Activated T-helper 2 cell treated with anti-CD3 and anti-CD28 coated beads, Interferon-gamma antibody, Interleukin-2, Interleukin-4, amounts not matched to agents 10 μg/mL and 5 μg/mL and 100 μg/mL, durations not matched to agents 14 hours and 24 hours and 36 hours (primary cell): ENCODE data around the gene POLR1B. TPM values are rescaled to one million over a fixed set of nuclear protein-coding genes. Genes with fewer than 3 reads are reported as not detected.
A peak's percentile ranks its signal among the peaks of the same experiment; 100 is the strongest.
"Not testable (repeated sequence)": the region's sequence is repeated elsewhere in the genome, so short reads cannot be mapped to it uniquely, and the experiment has no call there.

Experiments used
- DNase-seq: peaks from one replicate; pipeline ENCODE4 v3.0.0; 2021; ENCODE audit warnings: low spot score
- H3K27ac Mint-ChIP-seq: one replicate; pipeline ENCODE4 v1.8.0; 2021; ENCODE audit warnings: mixed read lengths
- H3K27me3 Mint-ChIP-seq: one replicate; pipeline ENCODE4 v1.8.0; 2021; ENCODE audit warnings: low read depth, mixed read lengths
- H3K36me3 Mint-ChIP-seq: one replicate; pipeline ENCODE4 v1.8.0; 2021; ENCODE audit warnings: low read depth, mixed read lengths
- H3K4me1 Mint-ChIP-seq: one replicate; pipeline ENCODE4 v1.8.0; 2021; ENCODE audit warnings: low read depth, mixed read lengths
- H3K4me3 Mint-ChIP-seq: one replicate; pipeline ENCODE4 v1.8.0; 2021; ENCODE audit warnings: low read depth, mild to moderate bottlenecking, moderate library complexity, mixed read lengths
- H3K9me3 Mint-ChIP-seq: one replicate; pipeline ENCODE4 v1.8.0; 2021; ENCODE audit warnings: mixed read lengths
- intact Hi-C: fragments of 100-400 bp; cut with micrococcal nuclease; formaldehyde crosslinking; loops from one replicate; pipeline ENCODE4 v1.15.1; 2023
- total RNA-seq: library from RNA; stranded (reverse); gene quantifications from 2 replicates; pipeline ENCODE4 v1.2.3, GENCODE V29; 2022

Gene POLR1B
- total RNA-seq, 1 donor from 2014 or later: 68.2 TPM

DNA sequence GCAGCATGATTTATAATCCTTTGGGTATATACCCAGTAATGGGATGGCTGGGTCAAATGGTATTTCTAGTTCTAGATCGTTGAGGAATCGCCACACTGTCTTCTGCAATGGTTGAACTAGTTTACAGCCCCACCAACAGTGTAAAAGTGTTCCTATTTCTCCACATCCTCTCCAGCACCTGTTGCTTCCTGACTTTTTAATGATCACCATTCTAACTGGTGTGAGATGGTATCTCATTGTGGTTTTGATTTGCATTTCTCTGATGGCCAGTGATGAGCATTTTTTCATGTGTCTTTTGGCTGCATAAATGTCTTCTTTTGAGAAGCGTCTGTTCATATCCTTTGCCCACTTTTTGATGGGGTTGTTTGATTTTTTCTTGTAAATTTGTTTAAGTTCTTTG is 18.0 kb upstream of the POLR1B start:
- H3K27ac Mint-ChIP-seq, H3K9me3 Mint-ChIP-seq, intact Hi-C loops, H3K27me3 Mint-ChIP-seq, H3K4me3 Mint-ChIP-seq, DNase-seq, H3K4me1 Mint-ChIP-seq: not testable (repeated sequence)
- H3K36me3 Mint-ChIP-seq: peaks cover 82% of the 10 kb centered on the region

DNA sequence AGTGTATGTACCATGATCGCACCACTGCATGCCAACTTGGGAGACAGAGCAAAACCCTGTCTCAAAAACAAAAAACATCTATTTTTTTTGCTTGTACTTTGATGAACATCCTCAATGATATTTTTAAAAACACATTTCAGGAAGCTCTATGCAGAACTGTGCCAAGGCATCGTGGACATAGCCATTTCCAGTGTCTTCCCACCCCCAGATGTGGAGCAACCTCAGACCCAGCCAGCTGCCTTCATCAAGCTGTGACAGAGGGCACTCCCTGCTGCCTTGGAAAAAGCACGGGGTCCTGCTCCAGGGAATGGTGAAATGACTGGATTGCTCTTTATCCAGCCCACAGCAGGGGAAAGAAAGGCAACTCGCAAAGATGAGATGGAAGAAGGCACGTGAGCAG is 13.7 kb upstream of the POLR1B start:
- H3K27me3 Mint-ChIP-seq: no peaks in the 10 kb centered on the region
- intact Hi-C loops: no loop called here

DNA sequence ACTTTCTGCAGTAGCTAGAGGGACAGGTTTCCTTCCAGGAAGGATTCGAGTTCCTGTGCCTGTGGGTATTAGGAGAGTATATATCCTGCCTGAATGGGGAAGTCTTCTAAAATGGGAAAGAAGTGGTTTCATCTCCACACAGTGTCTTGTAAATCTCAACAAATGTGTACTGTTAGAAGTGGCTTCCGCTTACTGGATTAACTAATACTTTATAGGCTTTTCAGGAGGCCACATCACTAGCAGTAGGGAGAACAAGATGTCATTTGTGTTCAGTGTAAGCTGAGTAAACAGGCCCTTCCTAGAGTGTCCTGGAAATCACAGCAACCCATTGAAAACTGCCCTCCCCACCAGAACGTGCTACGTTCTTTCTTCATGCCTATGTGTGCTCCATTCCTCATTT is 12.5 kb upstream of the POLR1B start:
- intact Hi-C loops: no loop called here
- H3K4me3 Mint-ChIP-seq: no peak overlapping the region
- no peak overlapping the region for H3K27ac Mint-ChIP-seq
- no peaks in the 10 kb centered on the region for H3K27me3 Mint-ChIP-seq
- no peak for DNase-seq
- H3K9me3 Mint-ChIP-seq: no peaks in the 10 kb centered on the region
- H3K4me1 Mint-ChIP-seq: no peaks in the 10 kb centered on the region
- peaks cover 62% of the 10 kb centered on the region for H3K36me3 Mint-ChIP-seq

More for the DNA sequence above, 13.7 kb upstream of the POLR1B start:
- no peak overlapping the region for H3K27ac Mint-ChIP-seq
- DNase-seq: no peak
- no peaks in the 10 kb centered on the region for H3K9me3 Mint-ChIP-seq
- H3K4me3 Mint-ChIP-seq: no peak overlapping the region
- peaks cover 71% of the 10 kb centered on the region for H3K36me3 Mint-ChIP-seq
- no peaks in the 10 kb centered on the region for H3K4me1 Mint-ChIP-seq

DNA sequence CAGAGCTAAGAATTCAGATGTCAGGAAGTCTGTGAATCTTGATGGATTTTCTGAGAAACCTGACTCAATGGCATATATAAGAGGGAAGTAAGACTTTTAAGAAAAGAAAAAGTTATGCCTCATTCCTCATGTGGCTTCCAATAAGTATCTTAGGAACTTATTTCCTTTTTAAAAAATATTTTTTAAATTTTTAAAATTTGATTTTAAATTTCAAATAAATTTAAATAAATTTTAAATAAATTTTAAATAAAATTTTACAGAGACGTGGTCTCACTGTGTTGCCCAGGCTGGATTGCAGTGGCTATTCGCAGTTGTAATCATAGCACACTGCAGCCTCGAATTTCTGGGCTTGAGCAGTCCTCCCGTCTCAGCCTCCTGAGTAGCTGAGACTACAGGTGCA is 11.5 kb upstream of the POLR1B start:
- intact Hi-C loops: no loop called here
- H3K36me3 Mint-ChIP-seq: peaks cover 54% of the 10 kb centered on the region
- H3K4me3 Mint-ChIP-seq: no peak overlapping the region
- no peak for DNase-seq
- no peak overlapping the region for H3K27ac Mint-ChIP-seq
- no peaks in the 10 kb centered on the region for H3K9me3 Mint-ChIP-seq
- no peaks in the 10 kb centered on the region for H3K27me3 Mint-ChIP-seq
- H3K4me1 Mint-ChIP-seq: no peaks in the 10 kb centered on the region

DNA sequence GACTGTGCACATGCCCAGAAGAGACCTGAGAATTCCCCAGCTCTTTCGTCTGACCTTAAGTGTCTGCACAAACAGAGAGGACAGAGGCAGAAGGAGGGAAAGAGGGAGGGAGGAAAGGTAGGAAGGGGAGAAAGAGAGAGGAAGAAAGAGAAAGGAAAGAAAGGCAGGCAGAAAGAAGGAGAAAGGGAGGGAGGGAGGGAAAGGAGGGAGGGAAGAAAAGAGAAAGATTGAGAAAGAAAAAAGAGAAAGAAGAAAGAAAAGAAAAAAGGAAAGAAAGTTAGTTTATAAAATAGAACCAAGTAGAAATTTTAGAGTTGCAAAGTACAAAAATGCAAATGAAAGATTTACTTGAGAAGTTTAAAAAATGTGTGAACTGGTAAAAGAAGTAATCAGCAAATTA is 7.4 kb upstream of the POLR1B start:
- Mint-ChIP-seq H3K4me3 (no peak overlapping the region), H3K9me3 (no peaks in the 10 kb centered on the region), H3K27me3 (no peaks in the 10 kb centered on the region), H3K4me1 (no peaks in the 10 kb centered on the region), H3K36me3 (peaks cover 25% of the 10 kb centered on the region), H3K27ac (no peak overlapping the region)
- DNase-seq: no peak
- intact Hi-C loops: no loop called here

DNA sequence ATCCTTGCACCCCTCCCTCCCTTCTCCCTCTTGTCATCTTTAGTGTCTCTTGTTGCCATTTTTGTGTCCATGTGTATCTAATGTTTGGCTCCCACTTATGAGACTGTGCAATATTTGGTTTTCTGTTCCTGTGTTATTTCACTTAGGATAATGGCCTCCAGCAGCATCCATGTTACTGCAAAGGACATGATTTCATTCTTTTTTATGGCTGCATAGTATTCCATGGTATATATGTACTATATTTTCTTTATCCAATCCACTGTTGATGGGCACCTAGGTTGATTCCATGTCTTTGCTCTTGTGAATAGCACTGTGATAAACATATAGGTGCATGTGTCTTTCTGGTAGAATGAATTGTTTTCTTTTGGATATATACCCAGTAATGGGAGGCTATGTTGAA is 5.6 kb upstream of the POLR1B start:
- intact Hi-C loops, H3K4me3 Mint-ChIP-seq, H3K27ac Mint-ChIP-seq, H3K27me3 Mint-ChIP-seq, H3K4me1 Mint-ChIP-seq, H3K9me3 Mint-ChIP-seq, DNase-seq: not testable (repeated sequence)
- peaks cover 13% of the 10 kb centered on the region for H3K36me3 Mint-ChIP-seq

DNA sequence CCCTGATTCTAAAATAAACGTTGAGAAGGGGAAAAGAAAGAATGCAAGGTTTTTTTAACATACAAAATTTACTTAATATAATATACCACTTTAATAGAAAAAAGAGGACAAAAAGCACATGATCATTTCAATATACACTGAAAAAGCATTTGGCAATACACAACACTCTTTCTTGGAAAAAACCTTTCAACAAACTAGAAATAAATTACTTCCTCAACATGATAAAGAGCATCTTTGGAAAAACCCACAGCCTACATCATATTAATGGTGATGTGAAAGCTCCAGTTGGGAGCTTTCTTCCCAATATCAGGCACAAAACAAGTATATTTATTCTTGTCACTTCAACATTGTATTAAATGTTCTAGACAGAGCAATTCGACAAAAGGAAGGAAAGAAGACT is 3.0 kb upstream of the POLR1B start:
- intact Hi-C loops: no loop called here
- Mint-ChIP-seq H3K9me3 (no peaks in the 10 kb centered on the region), H3K4me1 (peaks cover 8% of the 10 kb centered on the region), H3K27ac (no peak overlapping the region), H3K27me3 (no peaks in the 10 kb centered on the region), H3K4me3 (no peak overlapping the region), H3K36me3 (peaks cover 3% of the 10 kb centered on the region)
- DNase-seq: no peak

DNA sequence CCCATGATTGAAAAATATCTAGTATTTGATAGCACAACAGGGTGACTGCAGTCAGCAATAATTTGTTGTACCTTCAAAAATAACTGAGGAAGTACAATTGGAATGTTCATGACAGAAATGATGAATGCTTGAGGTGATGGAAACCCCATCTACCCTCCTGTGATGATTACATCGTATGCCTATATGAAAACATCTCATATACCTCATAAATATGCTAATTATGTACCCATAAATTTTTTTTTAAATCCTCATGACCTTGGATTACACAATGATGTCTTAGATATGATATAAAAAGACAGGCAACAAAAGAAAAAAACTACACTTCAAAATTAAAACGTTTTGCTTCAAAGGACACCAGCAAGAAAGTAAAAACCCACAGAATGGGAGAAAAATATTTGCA is 1.4 kb upstream of the POLR1B start:
- no peaks in the 10 kb centered on the region for H3K27me3 Mint-ChIP-seq
- no peak for DNase-seq
- no peak overlapping the region for H3K27ac Mint-ChIP-seq
- H3K36me3 Mint-ChIP-seq: peaks cover 3% of the 10 kb centered on the region
- H3K4me1 Mint-ChIP-seq: peaks cover 12% of the 10 kb centered on the region
- H3K4me3 Mint-ChIP-seq: no peak overlapping the region
- intact Hi-C loops: loop anchor here (5.0 kb wide), 1 partner anchor 284 kb away; the partner anchor contains the start of gene ZC3H8
- H3K9me3 Mint-ChIP-seq: no peaks in the 10 kb centered on the region

DNA sequence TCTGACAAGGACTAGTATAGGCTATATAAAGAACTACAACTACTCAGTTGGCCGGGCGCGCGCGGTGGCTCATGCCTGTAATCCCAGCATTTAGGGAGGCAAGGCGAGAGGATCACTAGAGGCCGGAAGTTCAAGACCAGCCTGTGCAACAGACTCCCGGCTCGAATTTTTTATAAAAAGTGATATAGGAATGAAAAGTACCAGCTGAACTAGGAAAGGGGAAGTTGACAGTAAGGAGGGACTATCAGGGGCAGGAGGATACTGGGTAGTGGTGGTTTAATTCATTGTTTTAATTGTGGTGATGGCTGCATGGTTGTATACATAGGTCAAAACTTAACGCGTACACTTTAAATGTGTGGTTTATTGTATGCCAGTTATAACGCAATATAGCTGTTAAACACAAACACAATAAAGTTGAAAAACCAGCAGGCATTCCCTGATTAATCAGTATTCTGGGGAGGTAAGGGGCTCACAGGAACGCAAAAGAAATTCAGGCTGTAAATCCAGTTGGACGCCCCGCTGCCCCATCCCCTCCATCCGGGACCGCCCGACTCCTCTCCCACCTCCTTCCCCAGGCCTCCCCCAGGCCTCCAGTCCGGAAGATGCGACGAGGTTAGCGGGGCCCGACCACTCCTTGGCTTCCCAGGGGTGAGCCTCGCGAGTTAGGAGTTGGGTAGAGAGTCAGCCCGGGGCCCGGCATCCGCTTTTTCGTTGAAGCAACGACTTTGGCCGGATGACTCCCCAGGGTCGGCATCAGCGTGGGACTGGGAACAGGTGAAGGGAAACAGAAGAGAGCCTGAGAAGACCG is 746 bp upstream of the POLR1B start:
- DNase-seq: no peak
- peaks cover 8% of the 10 kb centered on the region for H3K36me3 Mint-ChIP-seq
- H3K9me3 Mint-ChIP-seq: no peaks in the 10 kb centered on the region
- peaks cover 12% of the 10 kb centered on the region for H3K4me1 Mint-ChIP-seq
- no peaks in the 10 kb centered on the region for H3K27me3 Mint-ChIP-seq
- no peak overlapping the region for H3K4me3 Mint-ChIP-seq
- no peak overlapping the region for H3K27ac Mint-ChIP-seq
- intact Hi-C loops: loop anchor here (1.0 to 5.0 kb wide), 3 partner anchors 43 to 284 kb away; partner anchors contain the start of genes CHCHD5 and ZC3H8

DNA sequence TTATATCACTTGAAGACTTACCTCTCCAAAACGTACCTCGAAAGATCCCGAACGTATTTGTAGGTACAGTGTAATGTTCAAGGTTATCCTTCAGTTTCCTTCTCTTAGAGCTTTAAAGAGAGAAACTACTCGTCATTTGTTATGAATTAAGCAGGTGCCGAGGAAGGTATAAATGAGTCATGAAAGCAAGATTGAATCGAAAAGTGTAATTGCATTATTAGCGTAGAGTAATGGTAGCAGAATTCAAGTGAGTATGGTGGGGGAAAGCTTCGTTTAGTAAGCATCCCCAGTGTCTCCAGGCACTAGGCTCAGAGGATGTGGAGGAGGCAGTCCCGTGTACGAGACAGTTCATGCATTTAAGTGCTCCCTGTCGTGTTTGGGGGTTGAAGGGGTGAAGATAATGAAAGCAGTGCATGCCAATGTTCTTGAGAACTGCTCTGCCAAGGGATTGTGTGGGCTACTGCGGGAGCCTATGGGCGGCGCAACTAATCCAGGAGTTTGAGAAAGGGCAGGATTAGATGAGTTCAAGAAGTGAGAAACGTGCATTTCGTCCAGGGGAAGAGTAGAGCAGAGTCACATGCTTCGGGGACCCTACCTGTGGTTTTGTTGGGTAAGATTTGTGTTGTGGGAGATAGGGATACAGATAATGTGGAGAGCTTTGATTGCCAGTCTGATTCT is 858 bp downstream of the POLR1B start:
- H3K27me3 Mint-ChIP-seq: no peaks in the 10 kb centered on the region
- intact Hi-C loops: loop anchor here (1.0 to 5.0 kb wide), 3 partner anchors 41 to 286 kb away; partner anchors contain the start of genes CHCHD5 and ZC3H8
- no peaks in the 10 kb centered on the region for H3K9me3 Mint-ChIP-seq
- peaks cover 12% of the 10 kb centered on the region for H3K4me1 Mint-ChIP-seq
- H3K36me3 Mint-ChIP-seq: peaks cover 20% of the 10 kb centered on the region
- H3K27ac Mint-ChIP-seq: no peak overlapping the region
- H3K4me3 Mint-ChIP-seq: no peak overlapping the region
- no peak for DNase-seq

DNA sequence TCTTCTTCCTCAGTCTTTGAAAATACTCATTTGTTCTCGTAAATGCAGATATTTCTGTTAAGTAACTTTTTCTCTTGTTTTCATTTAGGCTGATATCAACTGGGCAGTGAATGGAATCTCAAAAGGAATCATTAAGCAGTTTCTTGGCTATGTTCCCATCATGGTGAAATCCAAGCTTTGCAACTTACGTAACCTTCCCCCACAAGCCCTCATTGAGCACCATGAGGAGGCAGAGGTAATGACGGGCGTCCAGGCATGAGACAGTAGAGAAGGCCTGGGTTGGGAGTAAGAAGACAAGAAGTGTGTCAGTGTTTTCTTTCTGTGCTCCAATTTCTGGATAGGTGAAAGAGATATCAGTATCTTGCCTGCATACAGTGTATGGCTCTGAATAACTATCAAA is 5.1 kb downstream of the POLR1B start:
- intact Hi-C loops: no loop called here
- Mint-ChIP-seq H3K9me3 (no peaks in the 10 kb centered on the region), H3K27me3 (no peaks in the 10 kb centered on the region), H3K4me1 (peaks cover 9% of the 10 kb centered on the region), H3K4me3 (no peak overlapping the region), H3K27ac (no peak overlapping the region), H3K36me3 (peaks cover 52% of the 10 kb centered on the region)
- DNase-seq: no peak

DNA sequence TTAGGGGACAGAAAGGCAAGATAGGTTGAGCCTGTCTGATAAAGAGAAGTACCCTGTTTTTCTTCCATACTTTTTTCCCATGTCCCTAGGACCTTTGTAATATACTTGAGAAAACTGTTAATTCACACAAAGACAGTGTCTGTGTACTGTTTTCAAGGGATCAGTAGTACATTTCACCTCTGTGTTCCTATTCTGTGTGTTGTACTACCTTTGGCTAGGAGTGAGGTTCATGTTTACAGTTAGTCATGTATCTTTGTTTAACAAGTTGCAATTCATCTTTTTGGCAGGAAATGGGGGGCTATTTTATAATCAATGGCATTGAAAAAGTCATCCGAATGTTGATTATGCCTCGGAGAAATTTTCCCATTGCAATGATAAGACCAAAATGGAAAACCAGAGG is 6.7 kb downstream of the POLR1B start:
- DNase-seq: no peak
- Mint-ChIP-seq H3K4me3 (no peak overlapping the region), H3K36me3 (peaks cover 67% of the 10 kb centered on the region), H3K27me3 (no peaks in the 10 kb centered on the region), H3K27ac (no peak overlapping the region), H3K9me3 (no peaks in the 10 kb centered on the region), H3K4me1 (peaks cover 9% of the 10 kb centered on the region)
- intact Hi-C loops: no loop called here

DNA sequence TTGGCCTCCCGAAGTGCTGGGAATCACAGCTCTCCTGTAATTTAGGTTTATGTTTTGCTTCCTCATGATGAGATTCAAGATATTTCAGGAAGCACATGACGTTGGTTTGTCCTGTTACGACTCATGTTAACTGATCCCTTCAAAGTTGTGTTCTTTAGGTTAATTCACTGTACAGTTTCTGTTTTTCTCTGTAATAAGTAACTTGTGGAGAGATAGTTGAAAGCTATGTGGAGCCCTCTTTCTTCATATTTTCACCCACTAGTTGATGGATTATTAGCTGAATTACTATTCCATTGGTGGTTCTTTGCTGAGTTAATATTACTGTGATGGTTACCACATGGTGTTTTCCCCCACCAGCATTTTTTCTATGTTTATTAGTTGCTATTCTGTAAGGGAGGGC is 23.8 kb downstream of the POLR1B start:
- H3K27ac Mint-ChIP-seq: peak overlapping the region; percentile 60

More for the DNA sequence above, 23.8 kb downstream of the POLR1B start:
- Mint-ChIP-seq H3K4me1 (peaks cover 11% of the 10 kb centered on the region), H3K4me3 (no peak overlapping the region), H3K27me3 (no peaks in the 10 kb centered on the region), H3K9me3 (no peaks in the 10 kb centered on the region), H3K36me3 (peaks cover 85% of the 10 kb centered on the region)
- DNase-seq: no peak
- intact Hi-C loops: no loop called here
